GM12878 (cell line): ENCODE data around the gene S100B. TPM values are rescaled to one million over a fixed set of nuclear protein-coding genes. Genes with fewer than 3 reads are reported as not detected.

Source experiments
- ATAC-seq: fragments of 200-7000 bp; cut with Tn5 transposase; 3 replicates; pipeline ENCODE4 v1.9.1; 2020; ENCODE audit warnings: mild to moderate bottlenecking, moderate library complexity
- BruUV-seq: library from RNA; stranded (reverse); fragments of 400-500 nt; replicated peaks from 2 replicates; lab custom pipeline; 2021; lab: Mats Ljungman, UMichigan
- CTCF ChIA-PET: fragments of 300-600 bp; sonication (Branson Sonifier 250); formaldehyde crosslinking; extraction: SDS; loops from one replicate; lab custom pipeline; 2021; ENCODE audit warnings: inconsistent platforms; lab: Yijun Ruan, JAX
- POLR2A ChIA-PET: fragments of 350-600 bp; formaldehyde crosslinking; extraction: SDS; loops from one replicate; lab custom pipeline; 2021; ENCODE audit warnings: inconsistent platforms; lab: Charles Lee
- RAD21 ChIA-PET: fragments of 300-600 bp; sonication (Branson Sonifier 250); formaldehyde crosslinking; loops from one replicate; lab custom pipeline; 2023; ENCODE audit warnings: antibody characterized with exemption; ENCODE audit not compliant: unreplicated experiment; lab: Charles Lee
- SMC1A ChIA-PET: fragments of 300-600 bp; sonication (Branson Sonifier 250); formaldehyde crosslinking; loops from one replicate; lab custom pipeline; 2023; ENCODE audit not compliant: unreplicated experiment, uncharacterized antibody; lab: Charles Lee
- DNase-seq: peaks from one replicate; pipeline ENCODE4 v3.0.0-alpha.2; 2011; ENCODE audit warnings: low read depth, low spot score
- FAIRE-seq: peaks from 3 replicates; lab custom pipeline; 2011; peaks lifted over from hg19 to GRCh38; lab: Jason Lieb, UNC
- H2AFZ ChIP-seq: 2 replicates; pipeline ENCODE4 v1.6.0; 2011; ENCODE audit warnings: low read depth, low read length, control low read depth; ENCODE audit not compliant: control insufficient read depth
- H3K27ac ChIP-seq: 2 replicates; pipeline ENCODE4 v1.5.1; 2011; ENCODE audit warnings: control low read depth; ENCODE audit not compliant: control insufficient read depth, insufficient read depth
- H3K27me3 ChIP-seq, 2 experiments: replicated peaks in 1 of 2; 2 replicates each; pipeline versions ENCODE4 v1.6.0 to v1.6.1; 2011; ENCODE audit warnings: low read length in 1 of 2; ENCODE audit not compliant: control insufficient read depth in 2 of 2, insufficient read depth in 2 of 2
- H3K36me3 ChIP-seq, 2 experiments: 2 replicates each; pipeline ENCODE4 v1.5.1; 2011; ENCODE audit warnings: low read length in 1 of 2; ENCODE audit not compliant: control insufficient read depth in 2 of 2, insufficient read depth in 2 of 2
- H3K4me1 ChIP-seq: 2 replicates; pipeline ENCODE4 v1.6.1; 2011; ENCODE audit warnings: mild to moderate bottlenecking, low read length, moderate library complexity, mixed read lengths; ENCODE audit not compliant: control insufficient read depth, insufficient read depth
- H3K4me2 ChIP-seq: 2 replicates; pipeline ENCODE4 v1.6.0; 2011; ENCODE audit warnings: control low read depth; ENCODE audit not compliant: control insufficient read depth, insufficient read depth
- H3K4me3 ChIP-seq: fragments of 200-600 bp; sonication (generic); 2 replicates; pipeline ENCODE4 v1.5.1; 2016
- H3K79me2 ChIP-seq: 2 replicates; pipeline ENCODE4 v1.6.0; 2011; ENCODE audit warnings: low read length; ENCODE audit not compliant: control insufficient read depth, insufficient read depth
- H3K9ac ChIP-seq: 2 replicates; pipeline ENCODE4 v1.8.0; 2011; ENCODE audit warnings: low read length, control low read depth, mixed read lengths; ENCODE audit not compliant: control insufficient read depth, insufficient read depth
- H3K9me3 ChIP-seq: replicated peaks from 3 replicates; pipeline ENCODE4 v1.5.1; 2011; ENCODE audit warnings: mild to moderate bottlenecking, low read length; ENCODE audit not compliant: control insufficient read depth, insufficient read depth
- H4K20me1 ChIP-seq: 2 replicates; pipeline ENCODE4 v1.6.0; 2011; ENCODE audit not compliant: control insufficient read depth, insufficient read depth
- ATF7 ChIP-seq: fragments of 450-650 bp; IDR thresholded peaks from 2 replicates; pipeline ENCODE4 v1.6.1; 2016; ENCODE audit warnings: low read depth, mild to moderate bottlenecking
- BHLHE40 ChIP-seq, 2 experiments: fragments of 450-650 bp in 1 of 2; IDR thresholded peaks; 2 replicates each; pipeline ENCODE4 v1.6.1; 2011 to 2017; ENCODE audit warnings: low read depth in 2 of 2, borderline replicate concordance in 1 of 2, improper control_type of control experiment in 1 of 2, low read length in 1 of 2, mild to moderate bottlenecking in 1 of 2
- CREM ChIP-seq: IDR thresholded peaks from 2 replicates; pipeline ENCODE4 v1.6.1; 2014; ENCODE audit warnings: antibody characterized with exemption, low read depth
- POU2F2 ChIP-seq: IDR thresholded peaks from 3 replicates; pipeline ENCODE4 v1.6.1; 2011; ENCODE audit warnings: low read depth, mild to moderate bottlenecking, low read length, borderline replicate concordance
- YBX1 ChIP-seq: fragments of 450-650 bp; IDR thresholded peaks from 2 replicates; pipeline ENCODE4 v1.6.1; 2016; ENCODE audit warnings: antibody characterized with exemption
- WGBS: methylation state at CpG from one replicate; pipeline ENCODE4 v1.1.6; 2016; ENCODE audit warnings: low lambda C conversion rate; ENCODE audit not compliant: insufficient replicate concordance, insufficient coverage; ENCODE audit errors: missing lambda C conversion rate; 5-methylcytosine and 5-hydroxymethylcytosine counted together
- in situ Hi-C: fragments of 300-500 bp; cut with MboI; formaldehyde crosslinking; loops from 9 replicates; pipeline ENCODE4 v1.14.3; 2018; ENCODE audit warnings: mixed read lengths
- intact Hi-C: fragments of 100-400 bp; cut with micrococcal nuclease; formaldehyde crosslinking; loops from one replicate; pipeline ENCODE4 v1.14.2; 2022; ENCODE audit not compliant: unreplicated experiment
- polyA plus RNA-seq, 11 experiments: library from polyadenylated mRNA; depleted of rRNA in 4 of 11; unstranded in 6 of 11; stranded (reverse) in 5 of 11; fragments of >200 nt; fragmentation: Nextera tagmentation in 4 of 11; fragmentation: Illumina TruSeq in 1 of 11; extraction: Ambion mirVana in 4 of 11; extraction: Trizol in 1 of 11; gene quantifications; 1 replicate in 1 of 11; 2 replicates in 10 of 11; pipeline versions ENCODE4 v1.2.1 to v1.2.3, GENCODE V29; 2011 to 2016; ENCODE audit warnings: inconsistent platforms in 2 of 11, missing spikeins in 2 of 11, low read depth in 1 of 11
- total RNA-seq, 4 experiments: library from RNA; depleted of rRNA in 3 of 4; stranded (reverse); fragments of >200 nt in 3 of 4; fragmentation: Illumina TruSeq in 1 of 4; extraction: Trizol in 1 of 4; gene quantifications; 2 replicates each; pipeline versions ENCODE4 v1.2.1 to v1.2.3, GENCODE V29; 2013 to 2021
- TF ChIP-seq, protein P1 (sequence below): fragments of 150-350 bp; IDR thresholded peaks from 2 replicates; pipeline ENCODE4 v1.6.1; 2016; ENCODE audit warnings: low read depth, low read length

Gene S100B
- total and polyA plus RNA-seq, 10 of the 15 experiments (the other 5 are each of a cell fraction or from before 2014, with no cell fraction given) = 0.11 to 0.22 TPM; not detected in 8

DNA sequence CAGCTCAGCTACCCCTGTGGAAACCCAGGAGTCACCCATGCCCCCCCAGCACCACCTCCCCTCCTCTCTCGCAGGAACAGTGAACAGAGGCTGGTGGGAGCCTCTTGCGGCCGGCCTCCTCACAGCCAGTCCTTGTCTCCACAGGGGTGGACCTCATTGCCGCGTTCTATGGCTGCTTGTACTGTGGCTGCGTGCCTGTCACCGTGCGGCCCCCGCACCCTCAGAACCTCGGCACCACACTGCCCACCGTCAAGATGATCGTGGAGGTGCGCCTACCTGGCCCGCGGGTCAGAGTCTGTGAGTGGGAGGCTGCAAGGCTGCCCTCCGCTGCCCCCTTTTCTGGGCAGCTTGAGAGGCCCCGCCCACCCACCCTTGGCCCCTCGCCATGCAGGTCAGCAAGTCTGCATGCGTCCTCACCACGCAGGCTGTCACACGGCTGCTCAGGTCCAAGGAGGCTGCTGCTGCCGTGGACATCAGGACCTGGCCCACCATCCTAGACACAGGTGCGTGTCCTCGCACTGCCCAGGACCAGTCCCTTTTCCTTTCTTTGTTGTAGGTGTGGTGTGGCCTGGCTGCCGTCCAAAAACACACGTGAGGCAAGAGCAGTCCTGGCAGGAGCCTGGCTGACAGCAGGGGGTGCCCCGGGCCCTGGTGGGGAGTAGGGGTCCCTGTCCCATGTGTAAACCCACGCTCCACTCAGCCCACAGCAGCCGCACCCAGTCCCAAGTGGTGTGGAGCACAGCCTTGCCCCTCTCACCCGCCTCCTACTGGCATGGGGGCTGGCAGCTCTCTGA lies 50.3 kb downstream of the S100B start (continued):
- TF ChIP-seq, protein P1, sequence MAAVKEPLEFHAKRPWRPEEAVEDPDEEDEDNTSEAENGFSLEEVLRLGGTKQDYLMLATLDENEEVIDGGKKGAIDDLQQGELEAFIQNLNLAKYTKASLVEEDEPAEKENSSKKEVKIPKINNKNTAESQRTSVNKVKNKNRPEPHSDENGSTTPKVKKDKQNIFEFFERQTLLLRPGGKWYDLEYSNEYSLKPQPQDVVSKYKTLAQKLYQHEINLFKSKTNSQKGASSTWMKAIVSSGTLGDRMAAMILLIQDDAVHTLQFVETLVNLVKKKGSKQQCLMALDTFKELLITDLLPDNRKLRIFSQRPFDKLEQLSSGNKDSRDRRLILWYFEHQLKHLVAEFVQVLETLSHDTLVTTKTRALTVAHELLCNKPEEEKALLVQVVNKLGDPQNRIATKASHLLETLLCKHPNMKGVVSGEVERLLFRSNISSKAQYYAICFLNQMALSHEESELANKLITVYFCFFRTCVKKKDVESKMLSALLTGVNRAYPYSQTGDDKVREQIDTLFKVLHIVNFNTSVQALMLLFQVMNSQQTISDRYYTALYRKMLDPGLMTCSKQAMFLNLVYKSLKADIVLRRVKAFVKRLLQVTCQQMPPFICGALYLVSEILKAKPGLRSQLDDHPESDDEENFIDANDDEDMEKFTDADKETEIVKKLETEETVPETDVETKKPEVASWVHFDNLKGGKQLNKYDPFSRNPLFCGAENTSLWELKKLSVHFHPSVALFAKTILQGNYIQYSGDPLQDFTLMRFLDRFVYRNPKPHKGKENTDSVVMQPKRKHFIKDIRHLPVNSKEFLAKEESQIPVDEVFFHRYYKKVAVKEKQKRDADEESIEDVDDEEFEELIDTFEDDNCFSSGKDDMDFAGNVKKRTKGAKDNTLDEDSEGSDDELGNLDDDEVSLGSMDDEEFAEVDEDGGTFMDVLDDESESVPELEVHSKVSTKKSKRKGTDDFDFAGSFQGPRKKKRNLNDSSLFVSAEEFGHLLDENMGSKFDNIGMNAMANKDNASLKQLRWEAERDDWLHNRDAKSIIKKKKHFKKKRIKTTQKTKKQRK = no peak
- no peak for TF ChIP-seq ATF7
- no peak for TF ChIP-seq POU2F2

DNA sequence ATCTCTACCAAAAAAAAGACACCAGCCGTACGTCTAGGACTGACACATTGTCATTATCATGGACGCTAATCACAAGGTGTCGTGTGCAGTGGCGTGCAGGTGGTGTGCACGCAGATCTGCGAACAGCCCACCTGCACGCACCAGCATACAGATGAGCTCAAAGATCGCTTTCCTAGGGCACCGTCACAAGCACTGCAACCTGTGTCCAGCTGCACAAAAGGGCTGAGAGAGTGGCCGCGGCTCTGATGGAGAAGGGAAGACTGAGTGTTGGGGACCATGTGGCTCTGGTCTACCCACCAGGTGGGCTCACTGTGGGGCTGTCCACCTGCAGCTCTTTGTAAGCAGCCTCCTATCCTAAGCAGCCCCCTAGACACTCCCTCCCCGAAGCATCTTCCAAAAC lies 50.9 kb downstream of the S100B start:
- POLR2A ChIA-PET = no interaction called here
- Histone ChIP-seq H3K27ac (no peak overlapping the region), H3K27me3 (no peaks in the 10 kb centered on the region), H3K36me3 (peaks cover 4 to 12% of the 10 kb centered on the region in 2 experiments; a peak in 3 of 4 replicates), H3K9ac (no peak overlapping the region), H2AFZ (no peak overlapping the region), H4K20me1 (no peaks in the 10 kb centered on the region), H3K4me1 (no peaks in the 10 kb centered on the region; the same call in 1 of the 2 replicates), H3K4me3 (no peak overlapping the region), H3K4me2 (no peak overlapping the region), H3K79me2 (no peaks in the 10 kb centered on the region), H3K9me3 (no peaks in the 10 kb centered on the region)
- no peak for ATAC-seq
- TF ChIP-seq YBX1 (no peak), CREM (no peak), BHLHE40 (IDR thresholded peaks at IDR 0.05; ENCODE audit: borderline replicate concordance in 1 of 2, low read depth in 2 of 2, low read length in 1 of 2) (no peak)
- RAD21 ChIA-PET = interaction anchor here (0.6 to 0.8 kb wide), 2 partner anchors 50 to 212 kb away, joined by 3 to 6 read pairs; no protein-coding TSS in a partner anchor
- intact Hi-C loops (no loop called here), in situ Hi-C loops (no loop called here)
- 95% methylated on average over 13 of the region's 13 CpGs for WGBS
- BruUV-seq = no TSS peak
- SMC1A ChIA-PET = no interaction called here
- no peak for FAIRE-seq
- DNase-seq = no peak
- CTCF ChIA-PET = no interaction called here
